HCT116 (cell line): ENCODE measurements around the gene PPIL4. TPM values are rescaled to one million over a fixed set of nuclear protein-coding genes. Genes with fewer than 3 reads are reported as not detected.

Source experiments
- ATAC-seq: fragments of 200-7000 bp; cut with Tn5 transposase; 2 replicates; pipeline ENCODE4 v1.9.1; 2020; ENCODE audit warnings: mild to moderate bottlenecking, moderate library complexity
- BruUV-seq: library from RNA; stranded (reverse); fragments of 400-500 nt; replicated peaks from 2 replicates; lab custom pipeline; 2021; lab: Mats Ljungman, UMichigan
- CTCF ChIA-PET: fragments of 300-600 bp; sonication (Branson Sonifier 250); formaldehyde crosslinking; loops from one replicate; lab custom pipeline; 2021; ENCODE audit warnings: antibody characterized with exemption; lab: Charles Lee
- POLR2A ChIA-PET: fragments of 300-600, 350-600 bp; sonication (Branson Sonifier 250); formaldehyde crosslinking; loops from one replicate; lab custom pipeline; 2021; ENCODE audit warnings: antibody characterized with exemption; lab: Charles Lee
- RAD21 ChIA-PET, 2 experiments: fragments of 300-600 bp; sonication (Branson Sonifier 250); formaldehyde crosslinking; loops; one replicate each; lab custom pipeline; 2023; ENCODE audit warnings: low total read pairs in 2 of 2; ENCODE audit not compliant: uncharacterized antibody in 2 of 2, unreplicated experiment in 2 of 2, low non-redundant PET in 1 of 2; lab: Charles Lee
- DNase-seq: peaks from one replicate; pipeline ENCODE4 v3.0.0-alpha.2; 2010; ENCODE audit warnings: low read depth, low spot score
- H2AFZ ChIP-seq: fragments of 200-600 bp; shearing (Covaris generic), sonication (generic); 2 replicates; pipeline ENCODE4 v1.6.1; 2017; ENCODE audit warnings: low read depth, mixed run types, mixed read lengths, antibody characterized with exemption, low read length; ENCODE audit not compliant: poor library complexity, severe bottlenecking
- H3K27ac ChIP-seq: 2 replicates; pipeline ENCODE4 v1.5.1; 2012; ENCODE audit warnings: low read depth, low read length
- H3K27me3 ChIP-seq: fragments of 200-600 bp; sonication (generic); 2 replicates; pipeline ENCODE4 v1.6.1; 2016; ENCODE audit warnings: mixed run types, low read length, mixed read lengths; ENCODE audit not compliant: insufficient read depth
- H3K36me3 ChIP-seq, 2 experiments: fragments of 200-500 bp in 1 of 2; fragments of 200-600 bp in 1 of 2; sonication (Bioruptor generic) in 1 of 2; sonication (generic) in 1 of 2; 2 replicates each; pipeline versions ENCODE4 v1.5.1 to v1.6.1; 2014 to 2016; ENCODE audit warnings: low read length in 2 of 2, inconsistent platforms in 1 of 2, mixed read lengths in 1 of 2, mixed run types in 1 of 2; ENCODE audit not compliant: insufficient read depth in 2 of 2, control insufficient read depth in 1 of 2
- H3K4me1 ChIP-seq, 2 experiments: fragments of 200-600 bp in 1 of 2; sonication (generic) in 1 of 2; 2 replicates each; pipeline versions ENCODE4 v1.5.1 to v1.6.1; 2012 to 2017; ENCODE audit warnings: low read length in 2 of 2, inconsistent platforms in 1 of 2, mild to moderate bottlenecking in 1 of 2, mixed read lengths in 1 of 2, mixed run types in 1 of 2, moderate library complexity in 1 of 2; ENCODE audit not compliant: insufficient read depth in 2 of 2, control insufficient read depth in 1 of 2
- H3K4me2 ChIP-seq: fragments of 200-600 bp; sonication (generic); 2 replicates; pipeline ENCODE4 v1.6.1; 2017; ENCODE audit warnings: mixed run types, low read length, mixed read lengths
- H3K4me3 ChIP-seq, 2 experiments: fragments of 200-600 bp in 1 of 2; sonication (generic) in 1 of 2; replicated peaks in 1 of 2; 2 replicates each; pipeline ENCODE4 v1.5.1; 2011 to 2016; ENCODE audit warnings: low read length in 2 of 2, control low read depth in 1 of 2, low read depth in 1 of 2, mild to moderate bottlenecking in 1 of 2, mixed read lengths in 1 of 2, mixed run types in 1 of 2
- H3K79me2 ChIP-seq: fragments of 200-600 bp; sonication (generic); 2 replicates; pipeline ENCODE4 v1.6.1; 2017; ENCODE audit warnings: mild to moderate bottlenecking, mixed run types, low read length, moderate library complexity, mixed read lengths; ENCODE audit not compliant: insufficient read depth
- H3K9ac ChIP-seq: fragments of 200-600 bp; sonication (generic); 2 replicates; pipeline ENCODE4 v1.6.1; 2016; ENCODE audit warnings: low read length, mixed read lengths
- H3K9me2 ChIP-seq: fragments of 200-600 bp; sonication (generic), shearing (Covaris generic); 2 replicates; pipeline ENCODE4 v1.6.1; 2017; ENCODE audit warnings: mixed run types, mild to moderate bottlenecking, moderate library complexity; ENCODE audit not compliant: insufficient read depth
- H3K9me3 ChIP-seq, 2 experiments: fragments of 200-500 bp in 1 of 2; fragments of 200-600 bp in 1 of 2; sonication (Bioruptor generic) in 1 of 2; sonication (generic) in 1 of 2; 2 replicates each; pipeline ENCODE4 v1.6.1; 2014 to 2017; ENCODE audit warnings: low read length in 2 of 2, mixed read lengths in 2 of 2, inconsistent platforms in 1 of 2, low read depth in 1 of 2, mild to moderate bottlenecking in 1 of 2, mixed run types in 1 of 2, moderate library complexity in 1 of 2; ENCODE audit not compliant: control insufficient read depth in 1 of 2, insufficient read depth in 1 of 2
- H4K20me1 ChIP-seq: fragments of 200-600 bp; sonication (generic), shearing (Covaris generic); 2 replicates; pipeline ENCODE4 v1.6.1; 2017; ENCODE audit warnings: mixed run types, mild to moderate bottlenecking, moderate library complexity; ENCODE audit not compliant: insufficient read depth
- CBX3 ChIP-seq: IDR thresholded peaks from 2 replicates; pipeline ENCODE4 v1.6.1; 2012; ENCODE audit warnings: low read depth
- CEBPB ChIP-seq: IDR thresholded peaks from 2 replicates; pipeline ENCODE4 v1.6.1; 2012; ENCODE audit warnings: low read depth
- CTCF ChIP-seq, 3 experiments: fragments of 200-600 bp in 1 of 3; sonication (generic) in 1 of 3; IDR thresholded peaks in 2 of 3; conservative IDR thresholded peaks in 1 of 3; 2 replicates each; pipeline ENCODE4 v1.5.1; 2012 to 2017; ENCODE audit warnings: low read depth in 2 of 3, low read length in 2 of 3, antibody characterized with exemption in 1 of 3, borderline replicate concordance in 1 of 3, control low read depth in 1 of 3, mild to moderate bottlenecking in 1 of 3, mixed read lengths in 1 of 3, mixed run types in 1 of 3, moderate library complexity in 1 of 3; ENCODE audit not compliant: insufficient read depth in 1 of 3
- EGR1 ChIP-seq: IDR thresholded peaks from 2 replicates; pipeline ENCODE4 v1.6.1; 2012; ENCODE audit warnings: low read depth
- EZH2phosphoT487 ChIP-seq: fragments of 200-600 bp; IDR thresholded peaks from 2 replicates; pipeline ENCODE4 v1.6.1; 2018; ENCODE audit warnings: antibody characterized with exemption, borderline replicate concordance
- FOSL1 ChIP-seq: IDR thresholded peaks from 2 replicates; pipeline ENCODE4 v1.6.1; 2012; ENCODE audit warnings: low read depth
- JUND ChIP-seq: IDR thresholded peaks from 2 replicates; pipeline ENCODE4 v1.6.1; 2012
- MAX ChIP-seq: IDR thresholded peaks from 2 replicates; pipeline ENCODE4 v1.6.1; 2012
- POLR2AphosphoS5 ChIP-seq: IDR thresholded peaks from 2 replicates; pipeline ENCODE4 v1.6.1; 2011; ENCODE audit warnings: mild to moderate bottlenecking, low read depth, low read length, moderate library complexity
- ZBTB33 ChIP-seq: IDR thresholded peaks from 2 replicates; pipeline ENCODE4 v1.6.1; 2011; ENCODE audit warnings: mild to moderate bottlenecking, low read length, moderate library complexity; ENCODE audit not compliant: insufficient replicate concordance; ENCODE audit errors: extremely low read depth
- ZNF274 ChIP-seq: fragments of 200-500 bp; sonication (Bioruptor generic); IDR thresholded peaks from 2 replicates; pipeline ENCODE4 v1.6.1; 2014; ENCODE audit warnings: mild to moderate bottlenecking, low read depth, low read length, inconsistent platforms
- intact Hi-C: fragments of 100-400 bp; cut with micrococcal nuclease; formaldehyde crosslinking; loops from 2 replicates; pipeline ENCODE4 v1.10.0; 2022
- total RNA-seq: library from RNA; stranded (reverse); gene quantifications from one replicate; pipeline ENCODE4 v1.2.1, GENCODE V29; 2021; ENCODE audit not compliant: unreplicated experiment
- TF ChIP-seq, protein P1 (sequence below): IDR thresholded peaks from 2 replicates; pipeline ENCODE4 v1.6.1; 2012

PPIL4 gene
- total RNA-seq, 1 experiment from 2014 or later, result 31.0 TPM

DNA sequence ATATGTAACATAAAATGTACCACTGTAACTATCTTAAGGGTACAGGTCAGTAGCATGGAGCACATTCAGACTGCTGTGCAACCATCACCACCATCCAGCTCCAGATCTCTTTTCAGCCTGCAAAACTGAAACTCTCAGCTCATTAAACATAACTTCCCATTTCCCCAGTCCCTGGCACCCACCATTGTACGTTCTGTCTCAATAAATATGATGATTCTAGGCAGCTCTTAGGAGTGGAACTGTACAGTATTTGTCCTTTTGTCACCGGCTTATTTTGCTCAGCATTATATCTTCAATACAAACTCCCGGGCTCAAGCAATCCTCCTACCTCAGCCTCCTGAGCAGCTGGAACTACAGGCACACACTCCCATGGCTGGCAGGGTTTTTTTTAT, 62.5 kb downstream of the PPIL4 start:
- POLR2A ChIA-PET, result no interaction called here
- H3K4me3 ChIP-seq, result no peak overlapping the region
- DNase-seq, result no peak
- no peak for TF ChIP-seq FOSL1
- no peak for TF ChIP-seq POLR2AphosphoS5
- no peak for TF ChIP-seq CEBPB
- TF ChIP-seq CBX3, result no peak
- TF ChIP-seq ZNF274, result no peak
- no peak for TF ChIP-seq EGR1
- TF ChIP-seq, protein P1, sequence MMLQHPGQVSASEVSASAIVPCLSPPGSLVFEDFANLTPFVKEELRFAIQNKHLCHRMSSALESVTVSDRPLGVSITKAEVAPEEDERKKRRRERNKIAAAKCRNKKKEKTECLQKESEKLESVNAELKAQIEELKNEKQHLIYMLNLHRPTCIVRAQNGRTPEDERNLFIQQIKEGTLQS, result no peak
- TF ChIP-seq ZBTB33, result no peak
- TF ChIP-seq JUND, result no peak
- TF ChIP-seq MAX, result no peak
- TF ChIP-seq CTCF (IDR thresholded peaks at IDR 0.05 in 2 of 3, conservative IDR thresholded peaks at IDR 0.05 in 1 of 3; ENCODE audit: borderline replicate concordance in 1 of 3, insufficient read depth in 1 of 3, low read depth in 2 of 3, low read length in 2 of 3), result no peak
- TF ChIP-seq EZH2phosphoT487, result no peak
- TF ChIP-seq, all 23 proteins: peak for 0
- intact Hi-C loops, result no loop called here
- Histone ChIP-seq H4K20me1 (no peaks in the 10 kb centered on the region), H2AFZ (no peak overlapping the region), H3K9me3 (no peaks in the 10 kb centered on the region), H3K4me2 (no peak overlapping the region), H3K4me1 (peaks cover 13 to 24% of the 10 kb centered on the region in 2 experiments; a peak in 3 of 4 replicates), H3K79me2 (no peaks in the 10 kb centered on the region), H3K9ac (no peak overlapping the region), H3K27me3 (no peaks in the 10 kb centered on the region), H3K36me3 (no peaks in the 10 kb centered on the region), H3K27ac (no peak overlapping the region), H3K9me2 (no peaks in the 10 kb centered on the region)
- BruUV-seq, result no TSS peak
- ChIA-PET RAD21 (no interaction called here), CTCF (interaction anchor here (1.2 kb wide), 1 partner anchor 455 kb away, joined by 3 read pairs; no protein-coding TSS in a partner anchor)
- ATAC-seq, result no peak
